GM21529 (cell line): ENCODE results near the gene GOLT1B.

Experiments used
- ATAC-seq: cut with Tn5 transposase; IDR thresholded peaks from one replicate; pipeline ENCODE4 v1.9.1; 2021; ENCODE audit not compliant: unreplicated experiment

Gene GOLT1B

GRCh38 chr12:21521541-21521940, 20.0 kb downstream of the GOLT1B start:
- no peak for ATAC-seq

- no peak for ATAC-seq
Measured at GRCh38 chr12:21523148-21523547, 21.6 kb downstream of the GOLT1B start.

- ATAC-seq, result no peak
Measured at GRCh38 chr12:21526053-21526452, 24.5 kb downstream of the GOLT1B start, which contains the start of gene SPX. TSS of gene SPX (plus strand) at chr12:21526296. CDS start at chr12:21526473, 177 bp downstream.

GRCh38 chr12:21526721-21527345, 25.2 kb downstream of the GOLT1B start:
- no peak for ATAC-seq

- ATAC-seq, result peak; percentile 96
Measured at GRCh38 chr12:21527451-21528180, 26.0 kb downstream of the GOLT1B start.

GRCh38 chr12:21528953-21529352, 27.4 kb downstream of the GOLT1B start:
- ATAC-seq, result no peak

- no peak for ATAC-seq
Measured at GRCh38 chr12:21529456-21529855, 27.9 kb downstream of the GOLT1B start.

- no peak for ATAC-seq
Measured at GRCh38 chr12:21538061-21538653, 36.6 kb downstream of the GOLT1B start.

GRCh38 chr12:21539797-21540196, 38.2 kb downstream of the GOLT1B start:
- ATAC-seq, result no peak

- ATAC-seq, result no peak
Measured at GRCh38 chr12:21541773-21542172, 40.2 kb downstream of the GOLT1B start.

GRCh38 chr12:21542403-21542802, 40.8 kb downstream of the GOLT1B start:
- ATAC-seq, result no peak

GRCh38 chr12:21543151-21543550, 41.6 kb downstream of the GOLT1B start:
- no peak for ATAC-seq

GRCh38 chr12:21545557-21545956, 44.0 kb downstream of the GOLT1B start:
- ATAC-seq, result no peak

GRCh38 chr12:21546716-21547115, 45.1 kb downstream of the GOLT1B start:
- no peak for ATAC-seq

GRCh38 chr12:21547437-21547836, 45.8 kb downstream of the GOLT1B start:
- no peak for ATAC-seq

GRCh38 chr12:21551841-21552465, 50.4 kb downstream of the GOLT1B start:
- ATAC-seq, result no peak

GRCh38 chr12:21552635-21553328, 51.2 kb downstream of the GOLT1B start:
- no peak for ATAC-seq

GRCh38 chr12:21553329-21553675, 51.7 kb downstream of the GOLT1B start:
- no peak for ATAC-seq

- ATAC-seq, result no peak
Measured at GRCh38 chr12:21558100-21558679, 56.6 kb downstream of the GOLT1B start.

- ATAC-seq, result no peak
Measured at GRCh38 chr12:21559855-21560569, 58.4 kb downstream of the GOLT1B start.
